Liver (tissue), 9 donors: Measurements from ENCODE around the gene ITGA11. TPM values are rescaled to one million over a fixed set of nuclear protein-coding genes. Genes with fewer than 3 reads are reported as not detected.

Experiments
- DNase-seq: peaks from one replicate; pipeline ENCODE4 v3.0.0-alpha.2; 2017; ENCODE audit warnings: low spot score
- H3K27ac ChIP-seq, 2 donors: one replicate each; pipeline ENCODE4 v1.7.0; 2013; ENCODE audit warnings: inconsistent platforms in 2 of 2, low read length in 2 of 2, control low read depth in 1 of 2, low read depth in 1 of 2, mild to moderate bottlenecking in 1 of 2
- H3K27me3 ChIP-seq, 4 donors: one replicate each; pipeline versions ENCODE4 v1.6.1 to v1.7.0; 2013; ENCODE audit warnings: low read length in 3 of 4, inconsistent platforms in 1 of 4, mild to moderate bottlenecking in 1 of 4, moderate library complexity in 1 of 4; ENCODE audit not compliant: control insufficient read depth in 4 of 4, insufficient read depth in 4 of 4
- H3K36me3 ChIP-seq, 4 donors: one replicate each; pipeline versions ENCODE4 v1.6.1 to v1.7.0; 2013; ENCODE audit warnings: low read length in 3 of 4, mild to moderate bottlenecking in 3 of 4, low read depth in 1 of 4, moderate library complexity in 1 of 4; ENCODE audit not compliant: control insufficient read depth in 4 of 4, insufficient read depth in 3 of 4
- H3K4me1 ChIP-seq, 4 donors: one replicate each; pipeline versions ENCODE4 v1.6.1 to v1.7.0; 2013; ENCODE audit warnings: low read length in 3 of 4, mild to moderate bottlenecking in 3 of 4, moderate library complexity in 1 of 4; ENCODE audit not compliant: control insufficient read depth in 4 of 4, insufficient read depth in 4 of 4
- H3K4me3 ChIP-seq, 3 donors: one replicate each; pipeline versions ENCODE4 v1.6.1 to v1.7.0; 2013; ENCODE audit warnings: low read length in 3 of 3, control low read depth in 1 of 3, low read depth in 1 of 3, mild to moderate bottlenecking in 1 of 3
- H3K9ac ChIP-seq, 2 donors: one replicate each; pipeline ENCODE4 v1.7.0; 2013; ENCODE audit warnings: low read length in 2 of 2, mild to moderate bottlenecking in 2 of 2, moderate library complexity in 2 of 2, control low read depth in 1 of 2, low read depth in 1 of 2
- H3K9me3 ChIP-seq, 4 donors: one replicate each; pipeline versions ENCODE4 v1.6.1 to v1.7.0; 2013; ENCODE audit warnings: low read length in 3 of 4; ENCODE audit not compliant: control insufficient read depth in 4 of 4
- EGR1 ChIP-seq, 2 donors: IDR thresholded peaks; 2 replicates each; pipeline ENCODE4 v1.6.1; 2016 to 2018; ENCODE audit warnings: antibody characterized with exemption in 2 of 2, low read depth in 2 of 2
- FOXA1 ChIP-seq: IDR thresholded peaks from 2 replicates; pipeline ENCODE4 v1.6.1; 2016; ENCODE audit warnings: antibody characterized with exemption
- FOXA2 ChIP-seq: IDR thresholded peaks from 2 replicates; pipeline ENCODE4 v1.6.1; 2016; ENCODE audit warnings: antibody characterized with exemption
- GABPA ChIP-seq, 2 donors: IDR thresholded peaks in 1 of 2; conservative IDR thresholded peaks in 1 of 2; 2 replicates each; pipeline ENCODE4 v1.6.1; 2016; ENCODE audit warnings: antibody characterized with exemption in 2 of 2, mild to moderate bottlenecking in 1 of 2, moderate library complexity in 1 of 2
- HNF4A ChIP-seq, 2 donors: conservative IDR thresholded peaks; 2 replicates each; pipeline ENCODE4 v1.6.1; 2016; ENCODE audit warnings: antibody characterized with exemption in 2 of 2, mild to moderate bottlenecking in 2 of 2
- HNF4G ChIP-seq: IDR thresholded peaks from 2 replicates; pipeline ENCODE4 v1.6.1; 2016; ENCODE audit warnings: antibody characterized with exemption
- JUND ChIP-seq, 2 donors: IDR thresholded peaks; 2 replicates each; pipeline ENCODE4 v1.6.1; 2016; ENCODE audit warnings: antibody characterized with exemption in 2 of 2
- NR2F2 ChIP-seq: IDR thresholded peaks from 2 replicates; pipeline ENCODE4 v1.6.1; 2016; ENCODE audit warnings: antibody characterized with exemption
- RAD21 ChIP-seq, 2 donors: IDR thresholded peaks; 2 replicates each; pipeline ENCODE4 v1.6.1; 2016; ENCODE audit warnings: antibody characterized with exemption in 2 of 2, mild to moderate bottlenecking in 2 of 2
- SP1 ChIP-seq: IDR thresholded peaks from 2 replicates; pipeline ENCODE4 v1.6.1; 2018; ENCODE audit warnings: antibody characterized with exemption, mild to moderate bottlenecking
- TAF1 ChIP-seq: conservative IDR thresholded peaks from 2 replicates; pipeline ENCODE4 v1.6.1; 2016; ENCODE audit warnings: antibody characterized with exemption, mild to moderate bottlenecking
- YY1 ChIP-seq: IDR thresholded peaks from 2 replicates; pipeline ENCODE4 v1.6.1; 2016; ENCODE audit warnings: antibody characterized with exemption, mild to moderate bottlenecking
- WGBS: extraction: QIAGEN DNeasy Blood & Tissue Kit; methylation state at CpG from one replicate; pipeline ENCODE4 v1.1.7; 2013; 5-methylcytosine and 5-hydroxymethylcytosine counted together
- polyA plus RNA-seq, 2 donors: library from polyadenylated mRNA; stranded (reverse) in 1 of 2; unstranded in 1 of 2; fragments of 200-250 nt in 1 of 2; fragments of >200 nt in 1 of 2; fragmentation: Nextera tagmentation in 1 of 2; extraction: Ambion mirVana in 1 of 2; gene quantifications; one replicate each; pipeline versions ENCODE4 v1.2.1 to v1.2.3, GENCODE V29; 2013 to 2015
- total RNA-seq, 2 donors: library from RNA; depleted of rRNA; stranded (reverse); fragments of >200 nt; gene quantifications; one replicate each; pipeline ENCODE4 v1.2.3, GENCODE V29; 2014
- TF ChIP-seq, protein P1 (sequence below): IDR thresholded peaks from 2 replicates; pipeline ENCODE4 v1.6.1; 2016; ENCODE audit warnings: antibody characterized with exemption
- TF ChIP-seq, protein P2 (sequence below): IDR thresholded peaks from 2 replicates; pipeline ENCODE4 v1.6.1; 2016; ENCODE audit warnings: antibody characterized with exemption
- TF ChIP-seq, protein P3 (sequence below): IDR thresholded peaks from 2 replicates; pipeline ENCODE4 v1.6.1; 2016; ENCODE audit warnings: antibody characterized with exemption, mild to moderate bottlenecking
- TF ChIP-seq, protein P4 (sequence below): IDR thresholded peaks from 2 replicates; pipeline ENCODE4 v1.6.1; 2016; ENCODE audit warnings: antibody characterized with exemption
- donor health status: healthy.
- donor health status: healthy.
- donor health status: healthy.
- donor health status: healthy.
- donor health status: healthy.

The ITGA11 gene
- total and polyA plus RNA-seq, 4 donors = 0.32 to 1.0 (median 0.67) TPM

DNA sequence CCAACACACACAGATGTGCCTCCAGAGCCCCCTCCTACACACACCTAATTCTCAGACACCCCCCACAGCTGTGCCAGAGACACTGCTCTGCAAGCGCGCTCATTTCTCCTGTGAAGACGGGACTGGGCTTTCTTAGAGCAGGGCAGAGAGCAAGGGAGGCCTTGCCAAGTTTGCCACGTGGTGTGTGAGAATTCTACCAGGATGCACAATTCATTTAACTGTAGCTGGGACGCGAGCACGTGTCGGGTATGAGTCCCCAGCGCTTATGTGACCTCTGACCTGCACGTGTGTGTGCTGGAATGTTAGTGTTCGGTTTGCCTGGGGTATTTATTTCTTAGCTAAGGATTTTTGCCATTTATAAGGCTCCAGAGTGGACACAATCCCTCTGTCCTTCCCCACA is 117.4 kb downstream of the ITGA11 start (continued):
- TF ChIP-seq, protein P1, sequence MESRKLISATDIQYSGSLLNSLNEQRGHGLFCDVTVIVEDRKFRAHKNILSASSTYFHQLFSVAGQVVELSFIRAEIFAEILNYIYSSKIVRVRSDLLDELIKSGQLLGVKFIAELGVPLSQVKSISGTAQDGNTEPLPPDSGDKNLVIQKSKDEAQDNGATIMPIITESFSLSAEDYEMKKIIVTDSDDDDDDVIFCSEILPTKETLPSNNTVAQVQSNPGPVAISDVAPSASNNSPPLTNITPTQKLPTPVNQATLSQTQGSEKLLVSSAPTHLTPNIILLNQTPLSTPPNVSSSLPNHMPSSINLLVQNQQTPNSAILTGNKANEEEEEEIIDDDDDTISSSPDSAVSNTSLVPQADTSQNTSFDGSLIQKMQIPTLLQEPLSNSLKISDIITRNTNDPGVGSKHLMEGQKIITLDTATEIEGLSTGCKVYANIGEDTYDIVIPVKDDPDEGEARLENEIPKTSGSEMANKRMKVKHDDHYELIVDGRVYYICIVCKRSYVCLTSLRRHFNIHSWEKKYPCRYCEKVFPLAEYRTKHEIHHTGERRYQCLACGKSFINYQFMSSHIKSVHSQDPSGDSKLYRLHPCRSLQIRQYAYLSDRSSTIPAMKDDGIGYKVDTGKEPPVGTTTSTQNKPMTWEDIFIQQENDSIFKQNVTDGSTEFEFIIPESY = no peak
- TF ChIP-seq HNF4A (conservative IDR thresholded peaks at IDR 0.05) = no peak
- TF ChIP-seq, protein P2, sequence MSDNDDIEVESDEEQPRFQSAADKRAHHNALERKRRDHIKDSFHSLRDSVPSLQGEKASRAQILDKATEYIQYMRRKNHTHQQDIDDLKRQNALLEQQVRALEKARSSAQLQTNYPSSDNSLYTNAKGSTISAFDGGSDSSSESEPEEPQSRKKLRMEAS = no peak
- no peak for TF ChIP-seq RAD21 (IDR thresholded peaks at IDR 0.05)

DNA sequence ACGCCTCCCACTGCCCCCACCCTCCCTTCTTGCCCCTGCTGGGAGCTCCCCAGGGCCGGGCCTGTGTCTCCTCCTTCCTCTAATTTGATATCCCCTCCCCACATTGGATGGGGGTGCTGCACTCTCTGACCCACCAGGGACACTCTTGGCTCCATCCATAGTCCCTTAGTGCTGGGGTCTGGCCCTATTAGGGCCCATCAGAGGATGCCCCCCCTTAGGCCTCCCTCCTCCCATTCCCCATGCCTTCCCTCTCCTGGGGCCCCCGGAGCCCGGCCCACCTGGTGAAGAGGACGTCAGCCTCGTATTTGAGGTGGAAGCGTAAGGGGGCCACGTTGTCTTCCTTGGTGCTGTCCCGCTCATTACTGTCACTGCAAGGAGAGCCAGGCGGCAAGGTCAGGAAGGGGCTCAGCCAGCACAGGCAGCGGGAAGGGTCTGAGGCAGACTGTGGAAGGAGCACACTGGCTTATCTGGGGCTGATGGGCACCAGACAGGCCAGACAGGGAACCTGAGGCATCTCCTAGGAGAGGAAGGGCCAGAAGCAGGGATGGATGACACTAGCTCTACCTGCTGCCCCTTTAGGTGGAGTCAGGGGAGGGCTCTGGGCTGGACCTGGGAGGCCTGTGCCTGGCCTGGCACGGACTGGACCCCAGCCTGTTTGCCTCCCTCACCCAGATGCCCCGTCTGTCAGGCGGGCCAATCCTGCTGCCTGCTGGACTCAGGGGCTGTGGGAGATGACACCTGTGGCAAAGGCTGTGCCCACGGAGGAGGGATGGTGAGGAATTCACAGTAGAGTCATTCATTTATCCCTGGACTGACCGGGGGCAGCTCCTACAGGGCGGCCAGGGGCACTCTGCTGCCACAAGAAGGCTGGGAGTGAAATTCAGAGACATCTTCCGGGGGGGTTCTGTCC is 118.2 kb downstream of the ITGA11 start:
- Histone ChIP-seq H3K9me3 (no peaks in the 10 kb centered on the region), H3K36me3 (no peaks in the 10 kb centered on the region), H3K4me3 (no peak overlapping the region), H3K27me3 (no peaks in the 10 kb centered on the region), H3K9ac (no peak overlapping the region), H3K4me1 (peaks cover 4 to 8% (median 6%) of the 10 kb centered on the region in 4 donors), H3K27ac (no peak overlapping the region)
- peak; percentile 22 for DNase-seq
- WGBS = 93% methylated on average over 18 of the region's 18 CpGs
- TF ChIP-seq HNF4G (no peak), FOXA1 (no peak), GABPA (IDR thresholded peaks at IDR 0.05 in 1 of 2, conservative IDR thresholded peaks at IDR 0.05 in 1 of 2) (no peak), FOXA2 (no peak), JUND (IDR thresholded peaks at IDR 0.05) (no peak), YY1 (no peak), HNF4A (conservative IDR thresholded peaks at IDR 0.05) (no peak), SP1 (no peak), NR2F2 (no peak), TAF1 (no peak), EGR1 (IDR thresholded peaks at IDR 0.05; ENCODE audit: low read depth in 2 of 2) (no peak)
- TF ChIP-seq, protein P2 = no peak
- TF ChIP-seq, protein P3, sequence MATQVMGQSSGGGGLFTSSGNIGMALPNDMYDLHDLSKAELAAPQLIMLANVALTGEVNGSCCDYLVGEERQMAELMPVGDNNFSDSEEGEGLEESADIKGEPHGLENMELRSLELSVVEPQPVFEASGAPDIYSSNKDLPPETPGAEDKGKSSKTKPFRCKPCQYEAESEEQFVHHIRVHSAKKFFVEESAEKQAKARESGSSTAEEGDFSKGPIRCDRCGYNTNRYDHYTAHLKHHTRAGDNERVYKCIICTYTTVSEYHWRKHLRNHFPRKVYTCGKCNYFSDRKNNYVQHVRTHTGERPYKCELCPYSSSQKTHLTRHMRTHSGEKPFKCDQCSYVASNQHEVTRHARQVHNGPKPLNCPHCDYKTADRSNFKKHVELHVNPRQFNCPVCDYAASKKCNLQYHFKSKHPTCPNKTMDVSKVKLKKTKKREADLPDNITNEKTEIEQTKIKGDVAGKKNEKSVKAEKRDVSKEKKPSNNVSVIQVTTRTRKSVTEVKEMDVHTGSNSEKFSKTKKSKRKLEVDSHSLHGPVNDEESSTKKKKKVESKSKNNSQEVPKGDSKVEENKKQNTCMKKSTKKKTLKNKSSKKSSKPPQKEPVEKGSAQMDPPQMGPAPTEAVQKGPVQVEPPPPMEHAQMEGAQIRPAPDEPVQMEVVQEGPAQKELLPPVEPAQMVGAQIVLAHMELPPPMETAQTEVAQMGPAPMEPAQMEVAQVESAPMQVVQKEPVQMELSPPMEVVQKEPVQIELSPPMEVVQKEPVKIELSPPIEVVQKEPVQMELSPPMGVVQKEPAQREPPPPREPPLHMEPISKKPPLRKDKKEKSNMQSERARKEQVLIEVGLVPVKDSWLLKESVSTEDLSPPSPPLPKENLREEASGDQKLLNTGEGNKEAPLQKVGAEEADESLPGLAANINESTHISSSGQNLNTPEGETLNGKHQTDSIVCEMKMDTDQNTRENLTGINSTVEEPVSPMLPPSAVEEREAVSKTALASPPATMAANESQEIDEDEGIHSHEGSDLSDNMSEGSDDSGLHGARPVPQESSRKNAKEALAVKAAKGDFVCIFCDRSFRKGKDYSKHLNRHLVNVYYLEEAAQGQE = no peak
- TF ChIP-seq, protein P4, sequence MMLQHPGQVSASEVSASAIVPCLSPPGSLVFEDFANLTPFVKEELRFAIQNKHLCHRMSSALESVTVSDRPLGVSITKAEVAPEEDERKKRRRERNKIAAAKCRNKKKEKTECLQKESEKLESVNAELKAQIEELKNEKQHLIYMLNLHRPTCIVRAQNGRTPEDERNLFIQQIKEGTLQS = no peak
- TF ChIP-seq, protein P1 = no peak
